KMS-11 (cell line): ENCODE measurements around the gene ESRRG.

Source experiments
- H2AFZ ChIP-seq: fragments of 200-600 bp; sonication (generic); 2 replicates; pipeline ENCODE4 v1.6.1; 2016; ENCODE audit warnings: antibody characterized with exemption, mixed run types, low read depth
- H3K27ac ChIP-seq: fragments of 200-600 bp; sonication (generic); 2 replicates; pipeline ENCODE4 v1.6.1; 2016; ENCODE audit warnings: mild to moderate bottlenecking, mixed run types
- H3K27me3 ChIP-seq: fragments of 200-600 bp; sonication (generic); 2 replicates; pipeline ENCODE4 v1.6.1; 2017; ENCODE audit warnings: mild to moderate bottlenecking, low read depth, mixed run types, moderate library complexity; ENCODE audit not compliant: insufficient read depth
- H3K36me3 ChIP-seq: fragments of 200-600 bp; sonication (generic); 2 replicates; pipeline ENCODE4 v1.6.1; 2017; ENCODE audit warnings: mild to moderate bottlenecking, mixed run types; ENCODE audit not compliant: insufficient read depth
- H3K4me1 ChIP-seq: fragments of 200-600 bp; sonication (generic); 2 replicates; pipeline ENCODE4 v1.6.1; 2016; ENCODE audit warnings: mild to moderate bottlenecking, low read depth, mixed run types; ENCODE audit not compliant: poor library complexity, severe bottlenecking
- H3K4me2 ChIP-seq: fragments of 200-600 bp; sonication (generic); 2 replicates; pipeline ENCODE4 v1.7.0; 2016; ENCODE audit warnings: mild to moderate bottlenecking, mixed run types
- H3K4me3 ChIP-seq: fragments of 200-600 bp; sonication (generic); IDR thresholded peaks from 2 replicates; pipeline ENCODE4 v1.6.1; 2017; ENCODE audit warnings: low read depth, low read length, mixed read lengths; ENCODE audit not compliant: insufficient read depth
- H3K79me2 ChIP-seq: fragments of 200-600 bp; sonication (generic); 2 replicates; pipeline ENCODE4 v1.6.1; 2016; ENCODE audit warnings: low read depth, mixed run types; ENCODE audit not compliant: insufficient read depth
- H3K9ac ChIP-seq: fragments of 200-600 bp; sonication (generic); 2 replicates; pipeline ENCODE4 v1.6.1; 2016; ENCODE audit warnings: mild to moderate bottlenecking, mixed run types
- H4K20me1 ChIP-seq: fragments of 200-600 bp; sonication (generic); 2 replicates; pipeline ENCODE4 v1.6.1; 2016; ENCODE audit warnings: mild to moderate bottlenecking, mixed run types; ENCODE audit not compliant: insufficient read depth
- CTCF ChIP-seq: fragments of 200-600 bp; sonication (generic); conservative IDR thresholded peaks from 2 replicates; pipeline ENCODE4 v1.6.1; 2017; ENCODE audit warnings: low read depth, mild to moderate bottlenecking, antibody characterized with exemption, low read length, moderate library complexity, mixed read lengths

ESRRG gene

DNA sequence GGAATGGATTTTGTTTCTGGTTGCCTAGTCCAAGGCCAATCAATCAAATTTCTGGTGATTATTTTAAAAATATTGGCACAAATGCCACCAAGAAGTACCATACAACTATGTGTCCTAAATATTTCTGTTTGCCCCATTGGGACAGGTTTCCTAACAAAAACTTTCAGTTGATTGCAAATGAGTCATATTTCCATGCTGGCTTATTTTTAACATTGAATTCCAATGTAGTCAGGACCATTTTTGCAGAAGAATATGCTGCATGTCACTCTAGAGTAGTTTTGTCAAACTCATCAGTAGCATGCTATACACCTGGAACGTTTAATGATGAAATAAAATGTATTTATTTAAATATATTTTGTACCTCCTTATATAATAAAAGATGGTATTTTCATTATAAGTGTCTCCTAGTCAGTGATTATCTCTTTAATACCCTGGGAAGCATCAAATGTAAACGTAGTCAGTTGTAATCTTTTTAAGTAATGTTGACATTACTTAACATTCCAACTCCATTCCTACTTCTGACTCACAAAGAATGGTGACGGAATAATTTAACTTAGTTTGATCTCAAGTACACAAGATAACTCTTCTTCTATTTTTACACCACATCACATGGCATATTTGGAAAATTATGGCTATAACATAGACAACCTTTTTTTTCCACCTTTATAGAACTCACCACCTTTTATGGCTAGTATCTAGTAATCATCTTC, 261.0 kb downstream of the ESRRG start:
- no peak overlapping the region for H3K9ac ChIP-seq
- H4K20me1 ChIP-seq: no peaks in the 10 kb centered on the region
- H3K27ac ChIP-seq: no peak overlapping the region
- no peaks in the 10 kb centered on the region for H3K79me2 ChIP-seq
- no peak overlapping the region for H2AFZ ChIP-seq
- H3K4me2 ChIP-seq: no peak overlapping the region
- H3K4me1 ChIP-seq: no peaks in the 10 kb centered on the region
- TF ChIP-seq CTCF: no peak
- no peak overlapping the region for H3K4me3 ChIP-seq
- no peaks in the 10 kb centered on the region for H3K27me3 ChIP-seq
- H3K36me3 ChIP-seq: no peaks in the 10 kb centered on the region

GRCh38 chr1:216461466-216461865, 261.8 kb downstream of the ESRRG start:
- H3K27me3 ChIP-seq: no peaks in the 10 kb centered on the region
- no peak overlapping the region for H3K27ac ChIP-seq
- H4K20me1 ChIP-seq: no peaks in the 10 kb centered on the region
- H3K79me2 ChIP-seq: no peaks in the 10 kb centered on the region
- H2AFZ ChIP-seq: no peak overlapping the region
- H3K36me3 ChIP-seq: no peaks in the 10 kb centered on the region
- H3K4me3 ChIP-seq: no peak overlapping the region
- H3K4me1 ChIP-seq: no peaks in the 10 kb centered on the region
- TF ChIP-seq CTCF: no peak
- H3K9ac ChIP-seq: no peak overlapping the region
- H3K4me2 ChIP-seq: no peak overlapping the region

DNA sequence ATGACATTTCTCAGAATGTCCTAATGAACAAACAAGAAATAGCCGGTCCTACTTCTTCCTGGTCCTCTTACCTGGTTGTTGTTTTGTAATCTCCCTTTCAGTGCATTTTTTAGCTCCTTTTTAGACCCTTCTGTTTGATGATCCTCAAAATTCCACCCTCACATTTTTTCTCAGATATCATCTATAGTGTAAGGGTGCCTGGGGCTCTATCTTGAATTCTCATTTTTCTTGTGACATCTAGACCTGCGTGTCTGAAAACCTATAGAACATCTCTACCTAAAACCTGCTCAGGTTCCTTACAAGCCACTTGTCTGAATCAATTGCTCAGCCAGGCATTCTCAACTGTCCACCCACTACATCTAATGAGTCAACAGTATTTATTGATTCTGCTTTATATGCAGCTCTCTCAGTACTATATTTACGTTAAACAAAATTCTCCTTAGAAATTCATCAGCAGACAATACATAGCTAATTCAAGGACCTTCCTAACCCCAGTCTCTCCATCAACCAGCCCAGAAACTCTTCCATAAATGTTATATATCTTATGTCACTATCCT, 263.5 kb downstream of the ESRRG start:
- no peaks in the 10 kb centered on the region for H3K36me3 ChIP-seq
- no peaks in the 10 kb centered on the region for H4K20me1 ChIP-seq
- H3K4me2 ChIP-seq: no peak overlapping the region
- no peaks in the 10 kb centered on the region for H3K4me1 ChIP-seq
- no peak for TF ChIP-seq CTCF
- H3K79me2 ChIP-seq: no peaks in the 10 kb centered on the region
- no peak overlapping the region for H3K4me3 ChIP-seq
- H3K27me3 ChIP-seq: no peaks in the 10 kb centered on the region
- no peak overlapping the region for H2AFZ ChIP-seq
- H3K27ac ChIP-seq: no peak overlapping the region
- no peak overlapping the region for H3K9ac ChIP-seq

DNA sequence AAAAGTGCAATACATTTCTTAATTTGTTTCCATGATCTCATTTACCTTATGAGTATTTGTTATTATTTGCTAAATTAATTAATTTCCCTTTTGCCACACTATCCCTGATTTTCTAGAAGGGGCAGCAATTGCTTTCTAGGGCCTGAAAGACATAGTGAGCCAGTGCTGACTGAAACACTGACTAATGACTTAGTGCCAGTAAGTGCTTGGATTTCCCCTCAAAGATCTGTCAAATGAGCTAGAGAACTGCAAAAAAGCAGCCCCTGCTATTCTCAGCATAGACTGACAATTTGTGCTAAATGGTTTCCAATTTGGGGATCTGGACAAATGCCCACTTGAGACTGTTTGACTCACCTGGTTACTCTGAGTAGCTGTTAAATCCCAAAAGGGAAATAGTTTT, 264.4 kb downstream of the ESRRG start:
- TF ChIP-seq CTCF: no peak

More for the DNA sequence above, 264.4 kb downstream of the ESRRG start:
- no peak overlapping the region for H3K4me3 ChIP-seq
- no peaks in the 10 kb centered on the region for H3K27me3 ChIP-seq
- no peak overlapping the region for H3K4me2 ChIP-seq
- H3K79me2 ChIP-seq: no peaks in the 10 kb centered on the region
- no peaks in the 10 kb centered on the region for H4K20me1 ChIP-seq
- H3K36me3 ChIP-seq: no peaks in the 10 kb centered on the region
- no peaks in the 10 kb centered on the region for H3K4me1 ChIP-seq
- no peak overlapping the region for H2AFZ ChIP-seq
- H3K9ac ChIP-seq: no peak overlapping the region
- no peak overlapping the region for H3K27ac ChIP-seq
